ENCODE measurements around the gene GOLIM4.

DNA sequence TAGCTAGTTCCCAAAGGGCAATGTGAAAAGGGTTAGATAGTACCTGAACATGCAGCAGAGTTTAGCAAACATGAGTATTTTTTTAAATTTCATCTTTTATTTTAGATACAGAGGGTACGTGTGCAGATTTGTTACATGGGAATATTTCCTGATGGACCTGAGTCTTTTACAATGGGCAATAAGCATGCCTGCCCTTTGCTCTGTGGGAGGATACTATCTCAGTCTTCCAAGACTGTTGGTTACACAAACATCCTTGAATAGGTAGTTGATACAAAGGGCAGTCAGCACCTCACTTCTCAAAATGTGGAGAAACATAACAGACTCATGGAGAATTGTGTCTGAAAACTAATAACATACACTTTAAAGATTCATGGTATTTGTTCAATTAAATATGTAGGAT, 103.3 kb downstream of the GOLIM4 start:
- no peak for TF ChIP-seq CTCF (conservative IDR thresholded peaks at IDR 0.05; ENCODE audit: low read depth, low read length)
- TF ChIP-seq EZH2 (IDR thresholded peaks at IDR 0.05; ENCODE audit: low read length, unreplicated experiment), result no peak
